Gastroesophageal sphincter (tissue), 4 donors: Measurements from ENCODE around the gene DCDC2B. TPM values are rescaled to one million over a fixed set of nuclear protein-coding genes. Genes with fewer than 3 reads are reported as not detected.

Experiments
- ATAC-seq: fragments of 150-250 bp; one replicate; pipeline ENCODE4 v1.9.1; 2016; ENCODE audit warnings: mild to moderate bottlenecking, moderate library complexity
- H3K27ac ChIP-seq, 4 donors: fragments of 200-600 bp; sonication (generic) in 3 of 4; 1 replicate in 3 of 4; 2 replicates in 1 of 4; pipeline ENCODE4 v1.5.1; 2016 to 2019
- H3K27me3 ChIP-seq: fragments of 200-600 bp; sonication (generic); one replicate; pipeline ENCODE4 v1.5.1; 2019
- H3K36me3 ChIP-seq, 2 donors: fragments of 200-600 bp; sonication (generic); one replicate each; pipeline ENCODE4 v1.5.1; 2019; ENCODE audit warnings: control low read depth in 1 of 2
- H3K4me1 ChIP-seq, 3 donors: fragments of 200-600 bp; sonication (generic); 1 replicate in 2 of 3; 2 replicates in 1 of 3; pipeline ENCODE4 v1.5.1; 2016 to 2019; ENCODE audit warnings: control low read depth in 2 of 3
- H3K4me3 ChIP-seq, 2 donors: fragments of 200-600 bp; sonication (generic); one replicate each; pipeline ENCODE4 v1.5.1; 2019; ENCODE audit warnings: mild to moderate bottlenecking in 1 of 2, moderate library complexity in 1 of 2
- H3K9me3 ChIP-seq, 3 donors: fragments of 200-600 bp; sonication (generic); one replicate each; pipeline ENCODE4 v1.5.1; 2017 to 2019; ENCODE audit warnings: control low read depth in 2 of 3
- CTCF ChIP-seq, 4 experiments: fragments of 200-600 bp in 2 of 4; fragments of 450-650 bp in 2 of 4; sonication (generic) in 1 of 4; IDR thresholded peaks; one replicate each; pipeline ENCODE4 v1.5.1; 2017 to 2019; ENCODE audit warnings: antibody characterized with exemption in 4 of 4, mild to moderate bottlenecking in 2 of 4, moderate library complexity in 2 of 4
- EP300 ChIP-seq: sonication (generic); formaldehyde crosslinking; IDR thresholded peaks from one replicate; pipeline ENCODE4 v1.6.1; 2017; ENCODE audit warnings: antibody characterized with exemption, mild to moderate bottlenecking
- POLR2A ChIP-seq, 2 donors: fragments of 450-650 bp; IDR thresholded peaks; one replicate each; pipeline ENCODE4 v1.6.1; 2017; ENCODE audit warnings: antibody characterized with exemption in 2 of 2, mild to moderate bottlenecking in 2 of 2, moderate library complexity in 1 of 2
- POLR2AphosphoS5 ChIP-seq: sonication (generic); formaldehyde crosslinking; IDR thresholded peaks from one replicate; pipeline ENCODE4 v1.6.1; 2017; ENCODE audit warnings: antibody characterized with exemption
- WGBS, 2 donors: methylation state at CpG; one replicate each; pipeline ENCODE4 v1.1.5; 2018; ENCODE audit warnings: low coverage in 1 of 2; 5-methylcytosine and 5-hydroxymethylcytosine counted together
- total RNA-seq, 4 donors: library from RNA; depleted of rRNA; stranded (reverse); fragments of >200 nt; gene quantifications; one replicate each; pipeline ENCODE4 v1.1.0, GENCODE V29; 2016

Gene DCDC2B
- total RNA-seq, 4 donors from 2014 or later, result not detected

DNA sequence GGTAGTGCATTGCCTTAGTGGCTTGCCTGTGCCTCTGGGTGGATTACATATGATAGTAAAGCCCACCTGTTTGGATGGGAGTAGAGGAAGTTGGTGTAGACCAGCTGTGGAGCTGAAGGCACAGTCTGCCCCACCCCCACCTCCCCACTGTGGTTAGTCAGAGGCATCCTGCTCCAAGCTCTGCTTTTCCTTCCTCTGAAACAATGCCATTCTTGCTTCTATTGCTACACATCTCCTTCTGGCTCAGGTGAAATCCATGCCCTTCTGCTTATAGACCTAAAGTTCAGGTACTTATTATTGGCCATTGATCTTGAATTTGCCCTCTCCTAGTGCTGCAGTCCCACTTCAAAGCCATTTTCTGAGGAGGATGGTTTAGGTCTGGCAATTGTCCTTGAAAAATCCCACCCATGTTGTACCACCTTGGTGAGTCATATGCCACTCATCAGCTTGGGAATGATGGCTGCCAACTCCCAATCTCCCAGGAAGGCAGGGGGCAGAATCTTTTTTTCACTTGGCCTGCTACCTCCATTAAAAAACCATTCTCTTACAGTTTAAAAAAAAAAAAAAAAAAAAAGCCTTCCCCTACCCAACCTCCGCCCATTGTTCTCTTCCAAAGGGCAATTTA, 36.2 kb upstream of the DCDC2B start:
- WGBS, 2 donors, result 75% methylated on average over 1 of the region's 1 CpG; no CpG with 5 or more reads in 1 of the 2 donors
- no peak overlapping the region for H3K27ac ChIP-seq
- H3K4me1 ChIP-seq, result no peaks in the 10 kb centered on the region
- peaks cover 0 to 75% of the 10 kb centered on the region in 2 donors for H3K36me3 ChIP-seq
- no peaks in the 10 kb centered on the region for H3K27me3 ChIP-seq
- no peak for TF ChIP-seq EP300
- no peak for TF ChIP-seq POLR2AphosphoS5
- no peak for TF ChIP-seq POLR2A (IDR thresholded peaks at IDR 0.05)
- TF ChIP-seq CTCF (IDR thresholded peaks at IDR 0.05), result no peak
- H3K4me3 ChIP-seq, result no peak overlapping the region
- no peaks in the 10 kb centered on the region for H3K9me3 ChIP-seq
- ATAC-seq, result no peak

GRCh38 chr1:32178380-32179192, 30.3 kb upstream of the DCDC2B start:
- TF ChIP-seq EP300 (no peak), POLR2A (IDR thresholded peaks at IDR 0.05) (no peak), CTCF (IDR thresholded peaks at IDR 0.05) (no peak), POLR2AphosphoS5 (no peak)
- Histone ChIP-seq H3K27me3 (no peaks in the 10 kb centered on the region), H3K27ac (peak overlapping the region; percentile 89 to 96 (median 94)), H3K4me3 (peak overlapping the region; percentile 70 to 71), H3K4me1 (peaks cover 7 to 45% (median 14%) of the 10 kb centered on the region in 3 donors), H3K36me3 (peaks cover 0 to 42% of the 10 kb centered on the region in 2 donors), H3K9me3 (no peaks in the 10 kb centered on the region)
- 77 to 92% methylated on average over 6 to 7 of the region's 7 CpGs for WGBS, 2 donors
- ATAC-seq, result no peak

GRCh38 chr1:32179193-32179442, 29.8 kb upstream of the DCDC2B start:
- peak overlapping the region; percentile 70 to 71 for H3K4me3 ChIP-seq
- H3K36me3 ChIP-seq, result peaks cover 0 to 42% of the 10 kb centered on the region in 2 donors
- peaks cover 7 to 50% (median 14%) of the 10 kb centered on the region in 3 donors for H3K4me1 ChIP-seq
- no peaks in the 10 kb centered on the region for H3K27me3 ChIP-seq
- ATAC-seq, result peak; percentile 7
- TF ChIP-seq POLR2AphosphoS5 (no peak), EP300 (no peak), CTCF (IDR thresholded peaks at IDR 0.05) (no peak), POLR2A (IDR thresholded peaks at IDR 0.05) (no peak)
- 4% methylated on average over 5 to 6 of the region's 7 CpGs for WGBS, 2 donors
- H3K9me3 ChIP-seq, result no peaks in the 10 kb centered on the region
- peak overlapping the region; percentile 89 to 96 (median 94) for H3K27ac ChIP-seq

DNA sequence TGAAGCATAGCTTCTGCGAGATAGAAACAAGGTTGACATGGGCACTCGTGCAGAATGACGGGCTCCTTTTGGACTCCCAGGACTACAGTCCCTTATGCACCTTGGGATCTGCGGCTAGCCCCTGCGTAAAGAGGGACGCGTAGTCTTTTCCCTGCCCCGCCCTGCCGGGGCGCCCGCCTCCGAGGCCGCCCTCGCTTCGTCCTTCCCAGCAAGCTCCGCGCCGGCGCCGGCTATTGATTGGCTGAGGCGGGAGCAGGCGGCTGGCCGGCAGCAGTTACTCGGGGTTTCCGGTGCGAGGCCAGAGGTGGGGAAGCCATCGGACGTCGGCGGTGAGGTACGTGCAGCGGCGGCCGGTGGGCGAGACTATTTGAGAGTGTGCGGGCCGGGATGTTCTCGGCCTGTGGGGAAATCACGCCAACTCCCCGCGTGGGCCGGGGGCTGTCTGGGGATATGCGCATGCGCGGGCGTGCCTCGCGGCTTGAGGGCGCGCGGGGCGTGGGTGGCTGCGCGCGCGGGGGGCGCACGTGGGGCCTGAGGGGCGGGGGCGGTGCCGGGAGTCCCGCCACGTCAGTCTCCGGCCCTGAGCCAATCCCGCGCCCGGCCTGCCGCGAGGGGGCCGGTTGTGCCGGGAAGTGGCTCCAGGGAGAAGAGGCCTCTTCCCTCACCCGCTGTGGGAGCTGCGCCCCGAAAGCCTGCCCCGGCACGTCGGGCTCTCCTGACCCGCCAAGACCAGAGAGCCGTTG, 29.3 kb upstream of the DCDC2B start, which contains the start of gene TXLNA:
Gene TXLNA, plus strand, starts transcription at position 233 of the 743 bp plus-strand sequence. CDS start 671 bp downstream, outside the sequence.
- WGBS, 2 donors, result 0% methylated on average over 10 of the region's 79 CpGs; no CpG with 5 or more reads in 1 of the 2 donors
- ATAC-seq, result peak; percentile 97
- H3K4me1 ChIP-seq, result peaks cover 7 to 55% (median 19%) of the 10 kb centered on the region in 3 donors

More for the DNA sequence above, 29.3 kb upstream of the DCDC2B start, which contains the start of gene TXLNA:
- no peaks in the 10 kb centered on the region for H3K9me3 ChIP-seq
- TF ChIP-seq EP300 (no peak), POLR2A (IDR thresholded peaks at IDR 0.05) (peak; percentile 63 to 84), CTCF (IDR thresholded peaks at IDR 0.05) (peak in 3 of 4 experiments; percentile 2 to 45 (median 25)), POLR2AphosphoS5 (peak; percentile 81)
- H3K27me3 ChIP-seq, result no peaks in the 10 kb centered on the region
- peak within 1 kb of the TSS; percentile 70 to 71 for H3K4me3 ChIP-seq
- peak within 1 kb of the TSS; percentile 89 to 96 (median 94) for H3K27ac ChIP-seq
- peaks cover 0 to 44% of the 10 kb centered on the region in 2 donors for H3K36me3 ChIP-seq
